Upper lobe of left lung (tissue), 6 donors: ENCODE data around the gene COL15A1. TPM values are rescaled to one million over a fixed set of nuclear protein-coding genes. Genes with fewer than 3 reads are reported as not detected.

Experiments
- ATAC-seq, 2 donors: fragments of 200-7000 bp; cut with Tn5 transposase; one replicate each; pipeline ENCODE4 v1.9.1; 2022; ENCODE audit warnings: mild to moderate bottlenecking in 2 of 2, moderate library complexity in 2 of 2; ENCODE audit not compliant: low FRiP score in 2 of 2
- DNase-seq, 2 donors: peaks; one replicate each; pipeline ENCODE4 v3.0.0-alpha.2; 2019 to 2020
- H3K27ac ChIP-seq, 4 donors: fragments of 200-600 bp; sonication (generic); one replicate each; pipeline ENCODE4 v1.5.1; 2016 to 2019
- H3K27me3 ChIP-seq, 4 donors: fragments of 200-600 bp; sonication (generic); one replicate each; pipeline ENCODE4 v1.5.1; 2017 to 2019
- H3K36me3 ChIP-seq, 4 donors: fragments of 200-600 bp; sonication (generic); one replicate each; pipeline ENCODE4 v1.5.1; 2016 to 2019
- H3K4me1 ChIP-seq, 4 donors: fragments of 200-600 bp; sonication (generic); one replicate each; pipeline ENCODE4 v1.5.1; 2018 to 2019
- H3K4me3 ChIP-seq, 4 donors: fragments of 200-600 bp; sonication (generic); one replicate each; pipeline ENCODE4 v1.5.1; 2017 to 2019; ENCODE audit warnings: mild to moderate bottlenecking in 2 of 4, moderate library complexity in 1 of 4
- H3K9me3 ChIP-seq, 4 donors: fragments of 200-600 bp; sonication (generic); one replicate each; pipeline ENCODE4 v1.5.1; 2018 to 2019
- CTCF ChIP-seq, 6 experiments: fragments of 450-650 bp in 4 of 6; fragments of 200-600 bp in 2 of 6; sonication (generic) in 2 of 6; IDR thresholded peaks; one replicate each; pipeline ENCODE4 v1.5.1; 2016 to 2019; ENCODE audit warnings: antibody characterized with exemption in 6 of 6
- EP300 ChIP-seq, 4 donors: sonication (generic); formaldehyde crosslinking; IDR thresholded peaks; one replicate each; pipeline ENCODE4 v1.5.1; 2017; ENCODE audit warnings: antibody characterized with exemption in 4 of 4, control low read depth in 2 of 4
- POLR2A ChIP-seq, 4 donors: fragments of 450-650 bp; IDR thresholded peaks; one replicate each; pipeline ENCODE4 v1.5.1; 2016 to 2017; ENCODE audit warnings: antibody characterized with exemption in 4 of 4, mild to moderate bottlenecking in 2 of 4
- POLR2AphosphoS5 ChIP-seq, 2 donors: sonication (generic); formaldehyde crosslinking; IDR thresholded peaks; one replicate each; pipeline ENCODE4 v1.5.1; 2017; ENCODE audit warnings: antibody characterized with exemption in 2 of 2
- WGBS, 2 donors: methylation state at CpG; one replicate each; pipeline ENCODE4 v1.1.5; 2017 to 2018; 5-methylcytosine and 5-hydroxymethylcytosine counted together
- total RNA-seq, 6 donors: library from RNA; depleted of rRNA in 4 of 6; stranded (reverse); fragments of >200 nt in 4 of 6; gene quantifications; one replicate each; pipeline versions ENCODE4 v1.1.0 to v1.2.1, GENCODE V29; 2016 to 2021
- donor health status: DM: no; HTN: no; CAD: no; lungs with moderate emphysema.
- donor health status: DM: no; HTN: yes; CAD: no; lungs with severe emphysema.

Gene COL15A1
- total RNA-seq, 6 donors from 2014 or later: 1.0 to 17.9 (median 2.7) TPM

- 75 to 79% methylated on average over 6 of the region's 6 CpGs for WGBS, 2 donors
- no peaks in the 10 kb centered on the region for H3K27me3 ChIP-seq
- TF ChIP-seq POLR2AphosphoS5 (IDR thresholded peaks at IDR 0.05) (no peak), EP300 (IDR thresholded peaks at IDR 0.05) (no peak), POLR2A (IDR thresholded peaks at IDR 0.05) (no peak), CTCF (IDR thresholded peaks at IDR 0.05) (no peak)
These were observed 127.0 kb downstream of the COL15A1 start for GRCh38 chr9:99070681-99071080.

GRCh38 chr9:99071313-99072039, 127.8 kb downstream of the COL15A1 start:
- TF ChIP-seq POLR2A (IDR thresholded peaks at IDR 0.05): no peak
- TF ChIP-seq CTCF (IDR thresholded peaks at IDR 0.05): no peak
- no peak for TF ChIP-seq POLR2AphosphoS5 (IDR thresholded peaks at IDR 0.05)
- no peak for TF ChIP-seq EP300 (IDR thresholded peaks at IDR 0.05)
- Histone ChIP-seq H3K36me3 (no peaks in the 10 kb centered on the region), H3K27ac (peak overlapping the region in 2 of 4 donors; percentile 63 to 69), H3K27me3 (no peaks in the 10 kb centered on the region), H3K4me1 (peaks cover 3 to 26% (median 13%) of the 10 kb centered on the region in 4 donors), H3K9me3 (no peaks in the 10 kb centered on the region), H3K4me3 (no peak overlapping the region)
- WGBS, 2 donors: 76 to 81% methylated on average over 8 to 9 of the region's 9 CpGs
- DNase-seq: no peak
- ATAC-seq: no peak

More at GRCh38 chr9:99070681-99071080, 127.0 kb downstream of the COL15A1 start:
- Histone ChIP-seq H3K27ac (peak overlapping the region in 3 of 4 donors; percentile 7 to 69 (median 63)), H3K4me1 (peaks cover 0 to 22% (median 12%) of the 10 kb centered on the region in 4 donors), H3K9me3 (no peaks in the 10 kb centered on the region), H3K4me3 (no peak overlapping the region), H3K36me3 (no peaks in the 10 kb centered on the region)
- DNase-seq (no peak), ATAC-seq (no peak)

GRCh38 chr9:99072040-99072394, 128.3 kb downstream of the COL15A1 start:
- H3K27me3 ChIP-seq: no peaks in the 10 kb centered on the region
- WGBS, 2 donors: 79 to 81% methylated on average over 6 of the region's 6 CpGs
- ATAC-seq (no peak), DNase-seq (no peak)
- no peaks in the 10 kb centered on the region for H3K36me3 ChIP-seq
- peaks cover 7 to 27% (median 17%) of the 10 kb centered on the region in 4 donors for H3K4me1 ChIP-seq
- no peak for TF ChIP-seq POLR2AphosphoS5 (IDR thresholded peaks at IDR 0.05)
- peak overlapping the region in 2 of 4 donors; percentile 63 to 69 for H3K27ac ChIP-seq
- H3K9me3 ChIP-seq: no peaks in the 10 kb centered on the region
- no peak overlapping the region for H3K4me3 ChIP-seq

GRCh38 chr9:99073347-99073746, 129.6 kb downstream of the COL15A1 start:
- TF ChIP-seq POLR2A (IDR thresholded peaks at IDR 0.05) (no peak), POLR2AphosphoS5 (IDR thresholded peaks at IDR 0.05) (no peak), EP300 (IDR thresholded peaks at IDR 0.05) (no peak), CTCF (IDR thresholded peaks at IDR 0.05) (no peak)
- Histone ChIP-seq H3K4me1 (peaks cover 7 to 27% (median 18%) of the 10 kb centered on the region in 4 donors), H3K27ac (peak overlapping the region in 1 of 4 donors; percentile 10), H3K27me3 (no peaks in the 10 kb centered on the region), H3K9me3 (no peaks in the 10 kb centered on the region), H3K36me3 (no peaks in the 10 kb centered on the region), H3K4me3 (no peak overlapping the region)
- ATAC-seq: peak in 1 of 2 donors; percentile 26
- WGBS, 2 donors: 72 to 76% methylated on average over 2 of the region's 2 CpGs
- no peak for DNase-seq

- no peak for DNase-seq
- WGBS, 2 donors: 85 to 88% methylated on average over 8 of the region's 8 CpGs
- TF ChIP-seq EP300 (IDR thresholded peaks at IDR 0.05) (no peak), POLR2AphosphoS5 (IDR thresholded peaks at IDR 0.05) (no peak), CTCF (IDR thresholded peaks at IDR 0.05) (no peak)
These were observed 130.5 kb downstream of the COL15A1 start for GRCh38 chr9:99073985-99074901.

More at GRCh38 chr9:99073985-99074901, 130.5 kb downstream of the COL15A1 start:
- H3K36me3 ChIP-seq: no peaks in the 10 kb centered on the region
- no peak for ATAC-seq
- H3K4me1 ChIP-seq: peaks cover 0 to 27% (median 17%) of the 10 kb centered on the region in 4 donors
- no peaks in the 10 kb centered on the region for H3K9me3 ChIP-seq
- H3K4me3 ChIP-seq: no peak overlapping the region
- no peak overlapping the region for H3K27ac ChIP-seq
- H3K27me3 ChIP-seq: no peaks in the 10 kb centered on the region
